ENCODE results near the gene C14orf93. TPM values are rescaled to one million over a fixed set of nuclear protein-coding genes. Genes with fewer than 3 reads are reported as not detected.

The C14orf93 gene
- total RNA-seq, 3 donors from 2014 or later = 10.8 to 24.1 (median 19.4) TPM

DNA sequence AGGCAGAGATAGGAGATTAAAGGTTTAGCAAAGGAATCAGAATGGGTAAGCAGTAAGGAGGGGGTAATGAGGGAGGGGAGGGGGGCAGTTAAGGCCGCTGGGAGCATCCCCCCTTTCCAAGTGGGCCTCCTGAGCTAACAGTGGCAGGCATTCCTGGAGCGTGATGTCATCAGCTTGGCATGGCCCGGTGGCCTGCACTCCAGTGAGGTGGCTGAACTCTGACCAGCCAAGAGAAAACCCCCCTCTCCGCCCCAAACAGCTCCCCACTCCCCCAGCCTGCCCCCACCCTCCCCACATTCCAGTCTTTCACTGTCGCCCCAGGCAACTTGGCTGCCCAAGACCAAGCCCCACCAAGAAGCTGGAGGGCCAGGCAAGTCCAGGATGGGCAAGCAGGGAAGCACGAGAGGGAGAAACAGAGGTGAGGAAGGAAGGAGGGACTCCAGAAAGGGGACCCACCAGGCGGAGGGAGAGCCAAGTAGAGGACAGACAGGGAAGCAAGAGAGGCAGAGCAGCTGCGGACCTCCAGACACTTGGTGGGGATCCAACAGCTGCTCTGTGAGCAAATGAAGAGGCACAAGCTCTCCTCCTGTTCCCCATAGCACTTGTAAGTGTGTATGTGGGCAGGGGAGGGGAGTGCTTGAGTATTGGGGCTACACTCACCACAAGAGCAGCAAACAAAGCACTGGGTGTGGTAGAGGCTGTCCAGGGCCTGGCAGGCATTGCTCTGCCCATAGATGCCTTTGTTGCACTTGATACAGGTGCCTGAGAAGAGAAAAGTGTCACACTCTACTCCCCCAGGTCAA is 32.1 kb downstream of the C14orf93 start:
- H3K27me3 ChIP-seq = peaks cover 0 to 3% of the 10 kb centered on the region in 2 donors
- peak overlapping the region; percentile 88 to 90 for H3K27ac ChIP-seq
- TF ChIP-seq, protein P1, sequence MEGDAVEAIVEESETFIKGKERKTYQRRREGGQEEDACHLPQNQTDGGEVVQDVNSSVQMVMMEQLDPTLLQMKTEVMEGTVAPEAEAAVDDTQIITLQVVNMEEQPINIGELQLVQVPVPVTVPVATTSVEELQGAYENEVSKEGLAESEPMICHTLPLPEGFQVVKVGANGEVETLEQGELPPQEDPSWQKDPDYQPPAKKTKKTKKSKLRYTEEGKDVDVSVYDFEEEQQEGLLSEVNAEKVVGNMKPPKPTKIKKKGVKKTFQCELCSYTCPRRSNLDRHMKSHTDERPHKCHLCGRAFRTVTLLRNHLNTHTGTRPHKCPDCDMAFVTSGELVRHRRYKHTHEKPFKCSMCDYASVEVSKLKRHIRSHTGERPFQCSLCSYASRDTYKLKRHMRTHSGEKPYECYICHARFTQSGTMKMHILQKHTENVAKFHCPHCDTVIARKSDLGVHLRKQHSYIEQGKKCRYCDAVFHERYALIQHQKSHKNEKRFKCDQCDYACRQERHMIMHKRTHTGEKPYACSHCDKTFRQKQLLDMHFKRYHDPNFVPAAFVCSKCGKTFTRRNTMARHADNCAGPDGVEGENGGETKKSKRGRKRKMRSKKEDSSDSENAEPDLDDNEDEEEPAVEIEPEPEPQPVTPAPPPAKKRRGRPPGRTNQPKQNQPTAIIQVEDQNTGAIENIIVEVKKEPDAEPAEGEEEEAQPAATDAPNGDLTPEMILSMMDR (IDR thresholded peaks at IDR 0.05) = no peak
- TF ChIP-seq POLR2AphosphoS5 (IDR thresholded peaks at IDR 0.05) (no peak), POLR2A (IDR thresholded peaks at IDR 0.05) (no peak)
- DNase-seq (ENCODE audit: low spot score in 2 of 2) = peak; percentile 63 to 66
- intact Hi-C loops (cut with DNase I; ENCODE audit: low total_unique reads) = no loop called here
- no peaks in the 10 kb centered on the region for H3K36me3 ChIP-seq
- H3K4me1 ChIP-seq = peaks cover 5 to 24% of the 10 kb centered on the region in 2 donors
- H3K4me3 ChIP-seq = peak overlapping the region in 1 of 3 donors; percentile 16
- no peaks in the 10 kb centered on the region for H3K9me3 ChIP-seq

DNA sequence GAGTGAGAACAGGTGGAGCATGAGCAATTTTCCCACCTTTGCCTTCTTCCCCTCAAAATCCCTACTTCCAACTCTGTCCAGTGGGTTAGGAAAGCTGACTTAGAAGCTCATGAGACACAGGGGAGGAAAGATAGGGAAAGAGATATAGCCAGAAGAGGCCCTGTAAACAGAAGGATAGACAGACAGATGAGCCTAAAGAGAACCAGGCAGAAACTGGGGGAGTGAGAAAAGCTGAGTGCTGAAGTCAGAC is 32.6 kb downstream of the C14orf93 start:
- H3K4me1 ChIP-seq = peaks cover 5 to 24% of the 10 kb centered on the region in 2 donors
- H3K4me3 ChIP-seq = no peak overlapping the region
- peak overlapping the region; percentile 88 to 90 for H3K27ac ChIP-seq
- intact Hi-C loops (cut with DNase I; ENCODE audit: low total_unique reads) = no loop called here
- no peaks in the 10 kb centered on the region for H3K9me3 ChIP-seq
- TF ChIP-seq POLR2A (IDR thresholded peaks at IDR 0.05) (no peak), POLR2AphosphoS5 (IDR thresholded peaks at IDR 0.05) (no peak)
- TF ChIP-seq, protein P1 (IDR thresholded peaks at IDR 0.05) = no peak
- H3K27me3 ChIP-seq = peaks cover 0 to 3% of the 10 kb centered on the region in 2 donors
- no peak for DNase-seq (ENCODE audit: low spot score in 2 of 2)
- H3K36me3 ChIP-seq = no peaks in the 10 kb centered on the region

DNA sequence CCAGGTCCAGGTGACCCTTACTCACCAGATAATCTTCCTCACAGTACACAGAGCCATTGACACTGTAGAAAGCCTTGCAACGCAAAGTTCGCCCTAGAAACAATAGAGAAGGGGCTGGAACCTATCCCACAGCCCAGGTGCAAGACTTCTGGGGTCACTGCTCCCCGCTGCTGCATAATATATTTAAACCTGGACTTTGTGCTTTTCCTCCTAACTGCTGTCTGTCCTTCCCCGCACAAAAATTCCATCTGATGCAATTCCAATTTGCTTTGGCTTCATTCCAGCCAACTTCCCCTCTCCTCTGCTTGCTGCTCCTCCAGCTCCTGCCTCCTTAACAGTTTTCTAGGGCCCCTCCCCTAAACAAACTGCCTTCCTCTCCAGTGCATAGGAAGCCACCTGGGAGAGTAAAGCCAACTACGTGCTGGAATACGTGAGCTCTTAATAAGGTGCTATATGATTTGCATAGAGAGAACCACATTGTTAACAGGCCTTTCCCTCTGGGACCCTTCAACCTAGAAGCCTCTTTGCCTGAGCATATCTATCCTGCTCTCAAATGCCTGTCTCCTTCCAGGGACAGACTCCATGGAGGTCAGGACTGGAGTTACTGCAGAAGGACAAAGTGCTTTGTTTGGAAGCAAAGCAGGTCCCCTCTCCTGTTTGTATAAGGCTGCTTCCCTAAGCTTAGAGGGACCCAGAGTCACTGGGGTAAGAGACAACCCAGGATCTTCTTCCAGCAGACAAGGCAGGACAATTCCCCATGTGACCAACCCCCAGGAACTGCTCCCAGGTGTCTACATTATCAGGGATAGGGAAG is 33.1 kb downstream of the C14orf93 start:
- no peaks in the 10 kb centered on the region for H3K9me3 ChIP-seq
- DNase-seq (ENCODE audit: low spot score in 2 of 2) = no peak
- peak overlapping the region; percentile 88 to 90 for H3K27ac ChIP-seq
- TF ChIP-seq, protein P1 (IDR thresholded peaks at IDR 0.05) = no peak
- TF ChIP-seq POLR2A (IDR thresholded peaks at IDR 0.05) = no peak
- no peak for TF ChIP-seq POLR2AphosphoS5 (IDR thresholded peaks at IDR 0.05)
- H3K27me3 ChIP-seq = peaks cover 0 to 3% of the 10 kb centered on the region in 2 donors
- no peaks in the 10 kb centered on the region for H3K36me3 ChIP-seq
- no peak overlapping the region for H3K4me3 ChIP-seq
- intact Hi-C loops (cut with DNase I; ENCODE audit: low total_unique reads) = no loop called here
- peaks cover 5 to 24% of the 10 kb centered on the region in 2 donors for H3K4me1 ChIP-seq

DNA sequence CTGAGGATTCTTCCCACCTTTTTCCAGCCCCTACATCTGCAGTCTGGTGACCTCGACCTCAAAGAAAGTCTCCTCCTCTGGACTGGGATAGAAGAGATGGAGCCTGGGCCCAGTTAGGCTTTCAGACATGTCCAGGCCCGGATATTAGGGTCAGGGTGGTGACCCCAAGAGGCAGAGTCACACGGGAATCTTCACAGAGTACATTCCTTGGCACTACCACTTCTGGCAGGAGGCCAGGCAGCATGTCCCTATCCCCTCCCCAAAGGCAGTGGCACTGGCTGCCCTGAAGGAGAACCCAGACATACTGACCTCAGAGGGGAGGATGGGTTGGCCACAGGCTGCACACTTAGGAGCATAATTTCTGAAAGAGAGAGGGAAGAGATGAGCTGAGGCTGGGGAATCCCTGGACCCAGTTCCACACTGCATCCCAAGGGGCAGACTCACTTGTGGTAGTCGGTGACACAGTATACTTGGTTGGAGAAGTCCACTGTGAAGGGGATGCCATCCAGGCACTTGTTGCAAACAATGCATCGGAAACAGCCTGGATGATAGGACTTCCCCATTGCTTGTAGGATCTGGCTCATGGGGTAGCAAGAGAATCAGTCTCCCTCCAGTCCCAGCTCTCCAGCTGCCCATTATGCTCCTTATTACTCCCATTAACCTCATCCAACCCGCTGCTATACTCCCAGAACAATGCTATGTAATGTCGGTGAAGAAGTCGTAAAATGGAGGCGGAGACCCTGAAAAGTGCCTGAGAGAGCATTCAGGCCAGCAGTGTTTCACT is 35.2 kb downstream of the C14orf93 start:
- no peak overlapping the region for H3K4me3 ChIP-seq
- peak overlapping the region in 1 of 2 donors; percentile 34 for H3K27ac ChIP-seq
- DNase-seq (ENCODE audit: low spot score in 2 of 2) = no peak
- no peaks in the 10 kb centered on the region for H3K36me3 ChIP-seq
- H3K27me3 ChIP-seq = no peaks in the 10 kb centered on the region
- H3K4me1 ChIP-seq = peaks cover 5 to 24% of the 10 kb centered on the region in 2 donors
- H3K9me3 ChIP-seq = no peaks in the 10 kb centered on the region
- no peak for TF ChIP-seq POLR2A (IDR thresholded peaks at IDR 0.05)
- TF ChIP-seq, protein P1 (IDR thresholded peaks at IDR 0.05) = no peak
- TF ChIP-seq POLR2AphosphoS5 (IDR thresholded peaks at IDR 0.05) = no peak
- intact Hi-C loops (cut with DNase I; ENCODE audit: low total_unique reads) = no loop called here

Measured in breast epithelium (tissue), 4 donors.